ENCODE results near the gene SRD5A1. TPM values are rescaled to one million over a fixed set of nuclear protein-coding genes. Genes with fewer than 3 reads are reported as not detected.

SRD5A1 gene
- total RNA-seq, 1 donor from 2014 or later = 14.0 TPM

DNA sequence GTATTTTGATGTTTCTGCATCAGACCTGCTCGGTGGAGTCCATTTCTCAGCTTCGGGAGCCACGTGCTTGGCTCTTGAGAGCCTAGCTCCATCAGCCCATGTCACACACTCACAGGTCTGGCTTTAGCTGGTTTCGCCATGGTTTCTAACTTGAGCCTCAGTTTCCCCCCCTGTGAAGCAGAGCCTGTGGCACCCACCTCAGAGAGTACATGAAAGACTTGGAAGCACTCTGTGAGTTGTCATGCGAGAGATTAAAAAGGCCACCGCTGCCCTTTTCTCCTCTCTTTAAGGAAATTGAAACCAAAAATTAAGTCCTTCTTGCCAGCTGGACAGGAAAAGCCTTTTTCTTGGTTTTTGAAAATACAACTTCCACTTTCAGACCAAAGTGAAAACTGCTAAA lies 88.8 kb downstream of the SRD5A1 start:
- H3K27ac Mint-ChIP-seq = peak overlapping the region; percentile 40
- H3K27me3 Mint-ChIP-seq (ENCODE audit: insufficient read depth) = no peaks in the 10 kb centered on the region
- H3K4me3 Mint-ChIP-seq = no peak overlapping the region
- DNase-seq (ENCODE audit: low spot score) = no peak
- H3K36me3 Mint-ChIP-seq (ENCODE audit: low read depth) = peaks cover 21% of the 10 kb centered on the region
- peaks cover 88% of the 10 kb centered on the region for H3K4me1 Mint-ChIP-seq (ENCODE audit: low read depth)
- intact Hi-C loops (cut with micrococcal nuclease) = no loop called here
- no peaks in the 10 kb centered on the region for H3K9me3 Mint-ChIP-seq

DNA sequence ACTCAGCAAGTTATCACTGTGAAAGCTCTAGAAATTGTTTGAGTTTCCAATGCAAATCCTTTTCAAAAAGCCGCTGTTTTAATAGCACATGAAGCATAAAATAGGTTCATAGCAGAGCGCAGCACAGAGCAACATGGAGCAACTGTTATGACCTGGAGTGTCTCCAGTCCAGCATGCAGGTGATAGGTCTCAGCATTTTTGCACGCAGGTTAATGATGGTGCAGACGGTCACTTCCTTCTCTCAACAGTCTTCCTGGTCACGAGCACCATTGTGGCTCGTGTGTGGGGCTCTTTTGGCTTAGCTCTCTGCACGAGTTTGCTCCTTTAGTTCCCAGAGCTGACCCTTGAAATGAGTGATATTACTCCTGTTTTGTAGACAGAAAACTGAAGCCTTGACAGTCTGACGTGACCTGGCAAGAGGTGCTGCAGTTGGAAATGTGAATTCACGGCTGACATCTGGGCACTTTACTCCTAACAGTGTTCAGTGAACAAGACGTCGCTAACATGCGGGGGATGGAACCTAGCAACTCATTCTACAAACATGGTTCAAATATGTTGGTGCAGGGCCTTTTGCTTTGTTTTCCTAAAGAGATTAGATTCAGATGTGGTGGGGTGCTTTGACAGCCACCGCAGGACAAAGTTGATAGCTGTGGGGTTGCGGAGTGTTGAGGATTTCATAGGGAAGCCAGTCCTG lies 90.0 kb downstream of the SRD5A1 start:
- Mint-ChIP-seq H3K27ac (no peak overlapping the region), H3K27me3 (ENCODE audit: insufficient read depth) (no peaks in the 10 kb centered on the region), H3K9me3 (no peaks in the 10 kb centered on the region), H3K4me3 (no peak overlapping the region), H3K4me1 (ENCODE audit: low read depth) (peaks cover 87% of the 10 kb centered on the region), H3K36me3 (ENCODE audit: low read depth) (peaks cover 17% of the 10 kb centered on the region)
- no peak for DNase-seq (ENCODE audit: low spot score)
- intact Hi-C loops (cut with micrococcal nuclease) = no loop called here

DNA sequence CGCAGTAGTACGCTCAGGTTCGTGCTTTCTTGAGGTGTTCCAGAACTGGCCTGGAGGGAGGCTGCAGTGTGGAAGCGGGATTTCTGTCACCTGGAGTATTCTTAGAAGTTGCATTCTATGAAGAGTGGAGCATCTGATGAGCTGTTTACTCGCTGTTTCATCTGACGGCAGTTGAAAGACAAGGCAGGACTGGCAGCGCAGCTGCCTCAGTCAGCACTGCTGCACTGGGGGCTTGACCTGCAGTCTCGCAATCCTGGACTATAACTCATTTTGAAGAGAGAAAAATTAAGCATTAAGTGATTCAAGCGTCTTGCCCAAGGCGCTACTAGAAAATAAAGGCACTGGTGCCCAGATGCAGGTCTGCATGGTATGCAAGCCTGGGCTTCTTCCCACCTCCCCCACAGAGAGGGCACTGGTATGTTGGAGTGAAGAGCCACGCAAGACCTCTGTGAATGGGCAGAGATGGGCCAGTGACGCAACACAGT lies 90.6 kb downstream of the SRD5A1 start:
- H3K27ac Mint-ChIP-seq = no peak overlapping the region
- no peaks in the 10 kb centered on the region for H3K9me3 Mint-ChIP-seq
- DNase-seq (ENCODE audit: low spot score) = no peak
- H3K27me3 Mint-ChIP-seq (ENCODE audit: insufficient read depth) = no peaks in the 10 kb centered on the region
- peaks cover 12% of the 10 kb centered on the region for H3K36me3 Mint-ChIP-seq (ENCODE audit: low read depth)
- H3K4me1 Mint-ChIP-seq (ENCODE audit: low read depth) = peaks cover 82% of the 10 kb centered on the region
- no peak overlapping the region for H3K4me3 Mint-ChIP-seq
- intact Hi-C loops (cut with micrococcal nuclease) = no loop called here

Other genes starting within 250 kb of the SRD5A1 start
- 0.73 and 0.91 TPM in 2 replicates for gene UBE2QL1, start 184.6 kb upstream of the SRD5A1 start, total RNA-seq
- 146 and 149 TPM in 2 replicates for gene NSUN2, start 396 bp upstream of the SRD5A1 start, total RNA-seq
- 40.6 and 42.3 TPM in 2 replicates for gene TENT4A, start 80.0 kb downstream of the SRD5A1 start, total RNA-seq